WTC11 (cell line): ENCODE data around the gene CGNL1. TPM values are rescaled to one million over a fixed set of nuclear protein-coding genes. Genes with fewer than 3 reads are reported as not detected.

Experiments
- ATAC-seq: fragments of 200-7000 bp; cut with Tn5 transposase; 2 replicates; pipeline ENCODE4 v1.10.0; 2021; ENCODE audit warnings: mild to moderate bottlenecking, moderate library complexity
- CTCF ChIA-PET: fragments of 300-600 bp; sonication (Branson Sonifier 250); formaldehyde crosslinking; loops from one replicate; lab custom pipeline; 2021; ENCODE audit warnings: antibody characterized with exemption; lab: Charles Lee
- POLR2A ChIA-PET: fragments of 350-600 bp; sonication (Branson Sonifier 250); formaldehyde crosslinking; loops from one replicate; lab custom pipeline; 2021; ENCODE audit warnings: antibody characterized with exemption; lab: Charles Lee
- DNase-seq: peaks from one replicate; pipeline ENCODE4 v3.0.0; 2021; ENCODE audit warnings: low spot score
- H3K27ac Mint-ChIP-seq: 2 replicates; pipeline ENCODE4 v1.8.0; 2021; ENCODE audit warnings: mixed read lengths
- H3K27me3 Mint-ChIP-seq: 2 replicates; pipeline ENCODE4 v1.8.0; 2021; ENCODE audit warnings: low read depth, mild to moderate bottlenecking, moderate library complexity, mixed read lengths
- H3K36me3 Mint-ChIP-seq: 2 replicates; pipeline ENCODE4 v1.8.0; 2021; ENCODE audit warnings: mixed read lengths
- H3K4me1 Mint-ChIP-seq: 2 replicates; pipeline ENCODE4 v1.8.0; 2022; ENCODE audit warnings: mixed read lengths
- H3K4me3 Mint-ChIP-seq: 2 replicates; pipeline ENCODE4 v1.8.0; 2021; ENCODE audit warnings: mild to moderate bottlenecking, moderate library complexity, mixed read lengths
- H3K9me3 Mint-ChIP-seq: 2 replicates; pipeline ENCODE4 v1.8.0; 2021; ENCODE audit warnings: mixed read lengths
- CBFB ChIP-seq: sonication (generic); formaldehyde crosslinking; IDR thresholded peaks from 2 replicates; pipeline ENCODE4 v1.8.1; 2022; ENCODE audit warnings: mild to moderate bottlenecking, low read depth, missing genetic modification reagents
- ELF4 ChIP-seq: sonication (generic); formaldehyde crosslinking; IDR thresholded peaks from 2 replicates; pipeline ENCODE4 v1.8.1; 2022; ENCODE audit warnings: low read depth, mild to moderate bottlenecking, moderate library complexity, missing genetic modification reagents
- FOXP1 ChIP-seq: sonication (generic); formaldehyde crosslinking; IDR thresholded peaks from 2 replicates; pipeline ENCODE4 v1.8.0; 2022; ENCODE audit warnings: missing genetic modification reagents, mild to moderate bottlenecking, moderate library complexity, borderline replicate concordance
- HMGA2 ChIP-seq: fragments of 250-450 bp; sonication (Bioruptor Pico); IDR thresholded peaks from 2 replicates; pipeline ENCODE4 v1.4.0; 2021; ENCODE audit warnings: mild to moderate bottlenecking, moderate library complexity
- OVOL2 ChIP-seq: fragments of 250-450 bp; sonication (Bioruptor Pico); IDR thresholded peaks from 2 replicates; pipeline ENCODE4 v1.9.0; 2021; ENCODE audit warnings: mild to moderate bottlenecking, borderline replicate concordance
- RORB ChIP-seq: fragments of 250-450 bp; sonication (Bioruptor Pico); IDR thresholded peaks from 2 replicates; pipeline ENCODE4 v1.9.0; 2021; ENCODE audit warnings: mild to moderate bottlenecking
- SP1 ChIP-seq: sonication (generic); formaldehyde crosslinking; conservative IDR thresholded peaks from 2 replicates; pipeline ENCODE4 v1.8.1; 2022; ENCODE audit warnings: missing genetic modification reagents
- TEAD1 ChIP-seq: sonication (generic); formaldehyde crosslinking; IDR thresholded peaks from 2 replicates; pipeline ENCODE4 v1.8.0; 2022; ENCODE audit warnings: mild to moderate bottlenecking, missing genetic modification reagents
- TP53 ChIP-seq: sonication (generic); formaldehyde crosslinking; IDR thresholded peaks from 2 replicates; pipeline ENCODE4 v1.8.1; 2023; ENCODE audit warnings: mild to moderate bottlenecking, missing genetic modification reagents
- ZNF121 ChIP-seq: sonication (generic); formaldehyde crosslinking; IDR thresholded peaks from 2 replicates; pipeline ENCODE4 v1.8.0; 2023; ENCODE audit warnings: missing genetic modification reagents
- ZNF138 ChIP-seq: sonication (generic); formaldehyde crosslinking; conservative IDR thresholded peaks from 2 replicates; pipeline ENCODE4 v1.8.1; 2022; ENCODE audit warnings: mild to moderate bottlenecking, moderate library complexity, missing genetic modification reagents
- ZNF263 ChIP-seq: sonication (generic); formaldehyde crosslinking; IDR thresholded peaks from 2 replicates; pipeline ENCODE4 v1.8.1; 2022; ENCODE audit warnings: low read depth, mild to moderate bottlenecking, moderate library complexity, missing genetic modification reagents
- ZNF317 ChIP-seq: sonication (generic); formaldehyde crosslinking; IDR thresholded peaks from 2 replicates; pipeline ENCODE4 v1.8.1; 2023; ENCODE audit warnings: low read depth, mild to moderate bottlenecking, moderate library complexity, missing genetic modification reagents, borderline replicate concordance
- ZNF416 ChIP-seq: fragments of 250-450 bp; sonication (Bioruptor Pico); IDR thresholded peaks from 2 replicates; pipeline ENCODE4 v1.9.0; 2021; ENCODE audit warnings: mild to moderate bottlenecking, inconsistent platforms
- total RNA-seq: library from RNA; stranded (reverse); gene quantifications from 3 replicates; pipeline ENCODE4 v1.2.3, GENCODE V29; 2021
- TF ChIP-seq, protein P1 (sequence below): sonication (generic); formaldehyde crosslinking; IDR thresholded peaks from 2 replicates; pipeline ENCODE4 v1.8.0; 2023; ENCODE audit warnings: missing genetic modification reagents, mild to moderate bottlenecking, borderline replicate concordance
- TF ChIP-seq, protein P2 (sequence below): fragments of 250-450 bp; sonication (Bioruptor Pico); IDR thresholded peaks from 2 replicates; pipeline ENCODE4 v1.9.0; 2021; ENCODE audit warnings: moderate library complexity, mild to moderate bottlenecking, inconsistent platforms, borderline replicate concordance
- TF ChIP-seq, protein P3 (sequence below): fragments of 250-450 bp; sonication (Bioruptor Pico); IDR thresholded peaks from 2 replicates; pipeline ENCODE4 v1.8.0; 2021; ENCODE audit warnings: mild to moderate bottlenecking
- TF ChIP-seq, protein P4 (sequence below): sonication (generic); formaldehyde crosslinking; IDR thresholded peaks from 2 replicates; pipeline ENCODE4 v1.8.1; 2022; ENCODE audit warnings: low read depth, missing genetic modification reagents, borderline replicate concordance
- TF ChIP-seq, protein P5 (sequence below): fragments of 250-450 bp; sonication (Bioruptor Pico); IDR thresholded peaks from 2 replicates; pipeline ENCODE4 v1.9.0; 2021; ENCODE audit warnings: mild to moderate bottlenecking, borderline replicate concordance

CGNL1 gene
- total RNA-seq, 1 experiment from 2014 or later: 57.3 TPM

DNA sequence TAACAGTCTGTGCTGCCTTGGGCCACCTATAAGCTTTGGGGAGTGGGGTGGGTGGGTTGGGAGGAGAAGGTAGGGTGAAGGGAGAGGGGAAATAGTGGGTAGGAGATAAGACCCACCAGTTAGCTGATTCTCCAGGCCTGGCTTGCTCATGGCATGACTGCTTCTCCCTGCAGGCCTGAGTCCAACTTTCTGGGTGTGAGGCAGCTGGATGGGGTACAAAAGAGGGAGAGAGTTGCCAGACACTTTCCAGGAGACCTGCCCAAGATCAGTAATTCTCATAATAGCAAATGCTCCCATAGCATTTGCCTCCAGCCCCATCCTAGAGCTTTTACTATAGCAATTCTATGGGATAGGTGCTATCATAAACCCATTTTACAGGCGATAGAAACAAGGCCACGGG is 7.7 kb downstream of the CGNL1 start (continued):
- TF ChIP-seq, protein P1, sequence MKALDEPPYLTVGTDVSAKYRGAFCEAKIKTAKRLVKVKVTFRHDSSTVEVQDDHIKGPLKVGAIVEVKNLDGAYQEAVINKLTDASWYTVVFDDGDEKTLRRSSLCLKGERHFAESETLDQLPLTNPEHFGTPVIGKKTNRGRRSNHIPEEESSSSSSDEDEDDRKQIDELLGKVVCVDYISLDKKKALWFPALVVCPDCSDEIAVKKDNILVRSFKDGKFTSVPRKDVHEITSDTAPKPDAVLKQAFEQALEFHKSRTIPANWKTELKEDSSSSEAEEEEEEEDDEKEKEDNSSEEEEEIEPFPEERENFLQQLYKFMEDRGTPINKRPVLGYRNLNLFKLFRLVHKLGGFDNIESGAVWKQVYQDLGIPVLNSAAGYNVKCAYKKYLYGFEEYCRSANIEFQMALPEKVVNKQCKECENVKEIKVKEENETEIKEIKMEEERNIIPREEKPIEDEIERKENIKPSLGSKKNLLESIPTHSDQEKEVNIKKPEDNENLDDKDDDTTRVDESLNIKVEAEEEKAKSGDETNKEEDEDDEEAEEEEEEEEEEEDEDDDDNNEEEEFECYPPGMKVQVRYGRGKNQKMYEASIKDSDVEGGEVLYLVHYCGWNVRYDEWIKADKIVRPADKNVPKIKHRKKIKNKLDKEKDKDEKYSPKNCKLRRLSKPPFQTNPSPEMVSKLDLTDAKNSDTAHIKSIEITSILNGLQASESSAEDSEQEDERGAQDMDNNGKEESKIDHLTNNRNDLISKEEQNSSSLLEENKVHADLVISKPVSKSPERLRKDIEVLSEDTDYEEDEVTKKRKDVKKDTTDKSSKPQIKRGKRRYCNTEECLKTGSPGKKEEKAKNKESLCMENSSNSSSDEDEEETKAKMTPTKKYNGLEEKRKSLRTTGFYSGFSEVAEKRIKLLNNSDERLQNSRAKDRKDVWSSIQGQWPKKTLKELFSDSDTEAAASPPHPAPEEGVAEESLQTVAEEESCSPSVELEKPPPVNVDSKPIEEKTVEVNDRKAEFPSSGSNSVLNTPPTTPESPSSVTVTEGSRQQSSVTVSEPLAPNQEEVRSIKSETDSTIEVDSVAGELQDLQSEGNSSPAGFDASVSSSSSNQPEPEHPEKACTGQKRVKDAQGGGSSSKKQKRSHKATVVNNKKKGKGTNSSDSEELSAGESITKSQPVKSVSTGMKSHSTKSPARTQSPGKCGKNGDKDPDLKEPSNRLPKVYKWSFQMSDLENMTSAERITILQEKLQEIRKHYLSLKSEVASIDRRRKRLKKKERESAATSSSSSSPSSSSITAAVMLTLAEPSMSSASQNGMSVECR (CRISPR knock-in tag): no peak

DNA sequence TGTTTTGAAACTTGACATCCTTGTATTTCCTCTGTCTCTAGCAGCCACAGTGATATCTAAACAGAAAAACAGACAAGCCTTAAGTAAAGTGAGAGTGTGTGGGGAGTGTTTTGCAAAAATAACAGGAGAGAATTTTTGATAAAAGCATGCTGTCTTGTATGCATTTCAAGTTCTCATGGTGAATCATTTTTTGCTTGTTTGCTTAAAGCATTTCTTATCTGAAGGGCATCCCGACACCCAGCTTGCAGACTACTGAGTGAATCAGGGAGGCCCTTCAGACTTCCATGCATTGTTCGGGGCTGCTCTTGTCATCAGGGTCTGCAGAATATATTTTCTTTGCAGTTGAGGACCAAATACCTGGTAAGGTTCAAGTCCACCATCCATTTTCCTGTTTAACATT is 8.5 kb downstream of the CGNL1 start:
- Mint-ChIP-seq H3K4me3 (no peak overlapping the region), H3K9me3 (no peaks in the 10 kb centered on the region), H3K36me3 (no peaks in the 10 kb centered on the region), H3K27ac (peak overlapping the region; percentile 97), H3K4me1 (peaks cover 94% of the 10 kb centered on the region), H3K27me3 (no peaks in the 10 kb centered on the region)
- ChIA-PET POLR2A (interaction anchor here (1.6 kb wide), 1 partner anchor 8 kb away, joined by 8 read pairs; the partner anchor contains the start of gene CGNL1), CTCF (interaction anchor here (0.8 to 3.9 kb wide), 7 partner anchors 8 to 122 kb away, joined by 3 to 13 read pairs (median 8); partner anchors contain the start of gene CGNL1)
- DNase-seq (no peak), ATAC-seq (no peak)
- TF ChIP-seq, protein P2, sequence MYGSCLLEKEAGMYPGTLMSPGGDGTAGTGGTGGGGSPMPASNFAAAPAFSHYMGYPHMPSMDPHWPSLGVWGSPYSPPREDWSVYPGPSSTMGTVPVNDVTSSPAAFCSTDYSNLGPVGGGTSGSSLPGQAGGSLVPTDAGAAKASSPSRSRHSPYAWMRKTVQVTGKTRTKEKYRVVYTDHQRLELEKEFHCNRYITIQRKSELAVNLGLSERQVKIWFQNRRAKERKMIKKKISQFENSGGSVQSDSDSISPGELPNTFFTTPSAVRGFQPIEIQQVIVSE (CRISPR knock-in tag): no peak
- TF ChIP-seq FOXP1 (CRISPR knock-in tag): no peak
- TF ChIP-seq HMGA2 (CRISPR knock-in tag): no peak
- no peak for TF ChIP-seq ZNF121 (CRISPR knock-in tag)
- no peak for TF ChIP-seq ZNF317 (CRISPR knock-in tag)
- TF ChIP-seq, protein P3, sequence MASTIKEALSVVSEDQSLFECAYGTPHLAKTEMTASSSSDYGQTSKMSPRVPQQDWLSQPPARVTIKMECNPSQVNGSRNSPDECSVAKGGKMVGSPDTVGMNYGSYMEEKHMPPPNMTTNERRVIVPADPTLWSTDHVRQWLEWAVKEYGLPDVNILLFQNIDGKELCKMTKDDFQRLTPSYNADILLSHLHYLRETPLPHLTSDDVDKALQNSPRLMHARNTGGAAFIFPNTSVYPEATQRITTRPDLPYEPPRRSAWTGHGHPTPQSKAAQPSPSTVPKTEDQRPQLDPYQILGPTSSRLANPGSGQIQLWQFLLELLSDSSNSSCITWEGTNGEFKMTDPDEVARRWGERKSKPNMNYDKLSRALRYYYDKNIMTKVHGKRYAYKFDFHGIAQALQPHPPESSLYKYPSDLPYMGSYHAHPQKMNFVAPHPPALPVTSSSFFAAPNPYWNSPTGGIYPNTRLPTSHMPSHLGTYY: no peak
- no peak for TF ChIP-seq TP53 (CRISPR knock-in tag)
- TF ChIP-seq ZNF416 (CRISPR knock-in tag): no peak
- no peak for TF ChIP-seq ZNF263 (CRISPR knock-in tag)
- no peak for TF ChIP-seq TEAD1 (CRISPR knock-in tag)

DNA sequence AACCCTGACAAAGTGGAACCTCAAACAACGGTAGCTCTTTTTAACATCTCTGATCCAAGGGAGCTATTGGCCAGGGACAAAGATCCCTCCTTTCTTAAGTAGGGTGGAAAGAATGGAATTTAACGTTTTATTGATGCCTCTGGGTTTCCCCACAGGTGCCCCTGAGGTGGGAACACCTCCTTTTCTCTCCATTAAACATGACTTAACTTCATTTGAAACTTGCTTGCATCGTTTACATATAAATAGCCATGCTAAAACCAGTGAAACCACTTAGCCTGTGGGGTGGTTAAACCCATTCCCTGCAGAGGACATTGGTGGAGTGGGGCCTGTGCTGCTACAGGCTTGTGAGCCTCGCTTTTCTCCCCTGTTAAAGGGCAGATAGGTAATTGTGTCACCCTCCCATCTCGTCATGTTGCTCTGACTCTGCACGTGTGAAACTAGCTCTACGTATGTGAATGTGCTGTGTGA is 9.7 kb downstream of the CGNL1 start:
- ChIA-PET POLR2A (interaction anchor here (1.6 kb wide), 1 partner anchor 10 kb away, joined by 8 read pairs; the partner anchor contains the start of gene CGNL1), CTCF (interaction anchor here (0.7 to 3.9 kb wide), 7 partner anchors 9 to 156 kb away, joined by 3 to 13 read pairs (median 8); partner anchors contain the start of gene CGNL1)
- peak overlapping the region; percentile 97 for H3K27ac Mint-ChIP-seq
- H3K9me3 Mint-ChIP-seq: no peaks in the 10 kb centered on the region
- DNase-seq (peak; percentile 38), ATAC-seq (peak; percentile 68)
- H3K36me3 Mint-ChIP-seq: peaks cover 4% of the 10 kb centered on the region; the same call in 1 of the 2 replicates
- H3K4me1 Mint-ChIP-seq: peaks cover 94% of the 10 kb centered on the region
- H3K4me3 Mint-ChIP-seq: peak overlapping the region; percentile 74
- no peaks in the 10 kb centered on the region for H3K27me3 Mint-ChIP-seq
- 0 out of 2 replicates have a peak, but pooled peaks have one; percentile 22 for TF ChIP-seq SP1 (CRISPR knock-in tag)
- TF ChIP-seq ELF4: no peak
- no peak for TF ChIP-seq HMGA2 (CRISPR knock-in tag)
- no peak for TF ChIP-seq OVOL2 (CRISPR knock-in tag)
- TF ChIP-seq CBFB (CRISPR knock-in tag): no peak
- TF ChIP-seq ZNF138 (CRISPR knock-in tag): no peak
- TF ChIP-seq TP53 (CRISPR knock-in tag): no peak
- TF ChIP-seq, protein P4, sequence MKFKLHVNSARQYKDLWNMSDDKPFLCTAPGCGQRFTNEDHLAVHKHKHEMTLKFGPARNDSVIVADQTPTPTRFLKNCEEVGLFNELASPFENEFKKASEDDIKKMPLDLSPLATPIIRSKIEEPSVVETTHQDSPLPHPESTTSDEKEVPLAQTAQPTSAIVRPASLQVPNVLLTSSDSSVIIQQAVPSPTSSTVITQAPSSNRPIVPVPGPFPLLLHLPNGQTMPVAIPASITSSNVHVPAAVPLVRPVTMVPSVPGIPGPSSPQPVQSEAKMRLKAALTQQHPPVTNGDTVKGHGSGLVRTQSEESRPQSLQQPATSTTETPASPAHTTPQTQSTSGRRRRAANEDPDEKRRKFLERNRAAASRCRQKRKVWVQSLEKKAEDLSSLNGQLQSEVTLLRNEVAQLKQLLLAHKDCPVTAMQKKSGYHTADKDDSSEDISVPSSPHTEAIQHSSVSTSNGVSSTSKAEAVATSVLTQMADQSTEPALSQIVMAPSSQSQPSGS (CRISPR knock-in tag): no peak
- TF ChIP-seq, protein P5, sequence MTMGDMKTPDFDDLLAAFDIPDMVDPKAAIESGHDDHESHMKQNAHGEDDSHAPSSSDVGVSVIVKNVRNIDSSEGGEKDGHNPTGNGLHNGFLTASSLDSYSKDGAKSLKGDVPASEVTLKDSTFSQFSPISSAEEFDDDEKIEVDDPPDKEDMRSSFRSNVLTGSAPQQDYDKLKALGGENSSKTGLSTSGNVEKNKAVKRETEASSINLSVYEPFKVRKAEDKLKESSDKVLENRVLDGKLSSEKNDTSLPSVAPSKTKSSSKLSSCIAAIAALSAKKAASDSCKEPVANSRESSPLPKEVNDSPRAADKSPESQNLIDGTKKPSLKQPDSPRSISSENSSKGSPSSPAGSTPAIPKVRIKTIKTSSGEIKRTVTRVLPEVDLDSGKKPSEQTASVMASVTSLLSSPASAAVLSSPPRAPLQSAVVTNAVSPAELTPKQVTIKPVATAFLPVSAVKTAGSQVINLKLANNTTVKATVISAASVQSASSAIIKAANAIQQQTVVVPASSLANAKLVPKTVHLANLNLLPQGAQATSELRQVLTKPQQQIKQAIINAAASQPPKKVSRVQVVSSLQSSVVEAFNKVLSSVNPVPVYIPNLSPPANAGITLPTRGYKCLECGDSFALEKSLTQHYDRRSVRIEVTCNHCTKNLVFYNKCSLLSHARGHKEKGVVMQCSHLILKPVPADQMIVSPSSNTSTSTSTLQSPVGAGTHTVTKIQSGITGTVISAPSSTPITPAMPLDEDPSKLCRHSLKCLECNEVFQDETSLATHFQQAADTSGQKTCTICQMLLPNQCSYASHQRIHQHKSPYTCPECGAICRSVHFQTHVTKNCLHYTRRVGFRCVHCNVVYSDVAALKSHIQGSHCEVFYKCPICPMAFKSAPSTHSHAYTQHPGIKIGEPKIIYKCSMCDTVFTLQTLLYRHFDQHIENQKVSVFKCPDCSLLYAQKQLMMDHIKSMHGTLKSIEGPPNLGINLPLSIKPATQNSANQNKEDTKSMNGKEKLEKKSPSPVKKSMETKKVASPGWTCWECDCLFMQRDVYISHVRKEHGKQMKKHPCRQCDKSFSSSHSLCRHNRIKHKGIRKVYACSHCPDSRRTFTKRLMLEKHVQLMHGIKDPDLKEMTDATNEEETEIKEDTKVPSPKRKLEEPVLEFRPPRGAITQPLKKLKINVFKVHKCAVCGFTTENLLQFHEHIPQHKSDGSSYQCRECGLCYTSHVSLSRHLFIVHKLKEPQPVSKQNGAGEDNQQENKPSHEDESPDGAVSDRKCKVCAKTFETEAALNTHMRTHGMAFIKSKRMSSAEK: no peak
- no peak for TF ChIP-seq RORB (CRISPR knock-in tag)
